Anterior cingulate cortex (tissue), 58 donors: ENCODE data around the gene MSI1.

ENCODE experiments used
- DNase-seq, 58 donors: peaks; one replicate each; lab custom pipeline; 2025; lab: John Stamatoyannopoulos, UW

The MSI1 gene

DNA sequence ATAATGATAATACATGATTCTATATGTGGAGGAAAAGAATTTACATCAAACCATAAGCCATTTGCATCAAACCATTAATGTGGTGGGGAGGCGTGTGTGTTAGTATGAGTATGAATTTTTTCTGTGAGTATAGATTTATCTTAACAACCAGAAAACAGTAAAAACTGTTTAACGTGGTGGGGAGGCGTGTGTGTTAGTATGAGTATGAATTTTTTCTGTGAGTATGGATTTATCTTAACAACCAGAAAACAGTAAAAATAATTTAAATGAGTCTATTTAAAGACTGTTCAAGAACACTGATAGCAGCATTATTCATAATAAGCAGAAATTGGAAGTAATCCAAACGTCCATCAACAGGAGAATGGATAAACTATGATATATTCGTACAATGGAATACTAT lies 9.1 kb upstream of the MSI1 start:
- DNase-seq, result no peak

DNA sequence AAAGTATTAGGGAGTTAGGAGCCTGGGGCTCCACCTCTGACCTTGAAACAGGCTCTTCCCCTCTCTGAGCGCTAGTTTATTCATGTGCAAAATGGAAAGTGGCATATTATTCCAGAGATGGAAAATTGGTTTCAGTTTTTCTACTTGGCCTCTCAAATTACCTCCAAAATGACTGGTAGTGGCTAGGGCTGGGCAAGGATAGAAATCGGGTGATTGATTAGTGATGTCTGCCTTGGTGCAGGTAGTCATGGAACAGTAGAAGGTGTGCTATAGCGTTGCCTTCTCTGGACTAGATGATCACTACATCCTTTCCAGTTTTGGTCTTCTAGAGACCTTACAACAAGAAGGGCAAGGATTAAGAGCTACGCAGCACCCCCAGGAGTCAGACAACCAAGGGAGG lies 8.6 kb upstream of the MSI1 start:
- no peak for DNase-seq

DNA sequence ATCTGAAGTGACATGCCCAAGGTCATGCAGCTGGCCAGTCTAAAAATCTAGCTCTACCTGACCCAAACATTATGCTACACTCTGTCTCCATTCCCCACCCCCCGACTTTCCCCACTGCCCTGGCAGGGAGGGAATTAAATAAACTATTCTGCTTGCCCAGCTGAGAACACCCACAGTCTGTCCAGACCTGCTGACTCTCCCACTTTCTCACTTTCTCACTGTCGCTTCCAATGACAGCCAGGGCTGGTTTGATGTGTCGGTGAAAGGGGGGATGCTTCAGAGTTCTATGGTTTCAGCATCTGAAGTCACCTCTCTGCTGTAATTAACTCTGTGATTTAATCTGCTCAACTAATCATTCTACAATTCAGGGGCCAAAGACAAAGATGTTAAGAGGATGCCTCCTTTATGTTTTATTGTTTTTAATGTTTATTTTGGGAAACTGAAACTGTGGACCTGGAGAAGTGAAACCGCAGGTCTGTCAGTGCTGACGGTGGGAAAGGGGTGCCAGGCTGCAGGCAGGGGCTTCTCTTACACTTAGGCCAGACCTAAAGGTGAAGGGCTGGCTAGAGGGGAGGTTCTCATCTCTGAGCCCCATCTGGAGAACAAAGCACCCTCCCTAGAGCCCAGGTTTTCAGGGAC lies 8.1 kb upstream of the MSI1 start:
- DNase-seq, result no peak

DNA sequence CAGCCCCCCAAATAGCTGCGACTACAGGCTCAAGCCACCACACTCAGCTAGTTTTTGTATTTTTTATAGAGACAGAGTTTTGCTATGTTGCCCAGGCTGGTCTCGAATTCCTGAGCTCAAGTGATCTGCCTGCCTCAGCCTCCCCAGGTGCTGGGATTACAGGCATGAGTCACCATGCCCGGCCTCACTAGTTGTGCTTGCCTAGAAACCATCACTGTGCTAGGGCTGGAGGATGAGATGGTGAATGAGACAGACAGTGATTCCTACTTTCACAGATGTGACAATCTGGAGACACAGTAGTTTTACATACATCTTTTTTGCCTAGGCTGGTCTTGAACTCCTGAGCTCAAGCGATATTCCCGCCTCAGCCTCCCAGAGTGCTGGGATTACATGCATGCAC lies 7.5 kb upstream of the MSI1 start:
- DNase-seq, result no peak

DNA sequence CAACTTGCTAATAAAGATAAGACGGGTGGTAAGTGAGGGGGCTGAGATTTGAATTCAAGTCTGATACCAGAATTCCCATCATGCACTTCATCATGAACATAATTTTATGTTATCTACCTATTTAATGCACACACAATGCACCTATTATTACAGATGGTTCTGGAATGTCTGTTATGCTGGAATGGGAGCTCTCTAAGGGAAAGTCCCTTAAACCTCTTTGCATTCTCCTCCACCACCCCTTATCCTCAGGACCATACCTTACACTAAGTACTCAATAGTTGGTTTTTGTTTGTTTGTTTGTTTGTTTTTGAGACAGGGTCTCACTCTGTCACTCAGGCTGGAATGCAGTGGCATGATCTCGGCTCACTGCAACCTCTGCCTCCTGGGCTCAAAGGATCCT lies 7.0 kb upstream of the MSI1 start:
- no peak for DNase-seq

DNA sequence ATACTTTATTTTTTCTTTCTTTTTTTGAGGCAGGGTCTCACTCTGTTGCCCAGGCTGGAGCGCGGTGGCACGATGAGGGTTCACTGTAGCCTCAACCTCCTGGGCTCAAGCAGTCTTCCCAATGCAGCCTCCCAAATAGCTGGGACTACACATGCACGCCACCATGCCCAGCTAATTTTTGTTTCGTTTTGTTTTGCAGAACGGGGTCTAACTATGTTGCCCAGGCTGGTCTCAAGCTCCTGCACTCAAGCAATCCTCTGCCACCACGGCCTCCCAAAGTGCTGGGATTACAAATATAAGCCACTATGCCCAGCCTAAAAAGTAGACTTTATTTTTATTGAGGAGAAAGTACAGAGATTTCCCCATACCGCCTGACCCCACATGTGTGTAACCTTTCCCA lies 4.7 kb upstream of the MSI1 start:
- no peak for DNase-seq

DNA sequence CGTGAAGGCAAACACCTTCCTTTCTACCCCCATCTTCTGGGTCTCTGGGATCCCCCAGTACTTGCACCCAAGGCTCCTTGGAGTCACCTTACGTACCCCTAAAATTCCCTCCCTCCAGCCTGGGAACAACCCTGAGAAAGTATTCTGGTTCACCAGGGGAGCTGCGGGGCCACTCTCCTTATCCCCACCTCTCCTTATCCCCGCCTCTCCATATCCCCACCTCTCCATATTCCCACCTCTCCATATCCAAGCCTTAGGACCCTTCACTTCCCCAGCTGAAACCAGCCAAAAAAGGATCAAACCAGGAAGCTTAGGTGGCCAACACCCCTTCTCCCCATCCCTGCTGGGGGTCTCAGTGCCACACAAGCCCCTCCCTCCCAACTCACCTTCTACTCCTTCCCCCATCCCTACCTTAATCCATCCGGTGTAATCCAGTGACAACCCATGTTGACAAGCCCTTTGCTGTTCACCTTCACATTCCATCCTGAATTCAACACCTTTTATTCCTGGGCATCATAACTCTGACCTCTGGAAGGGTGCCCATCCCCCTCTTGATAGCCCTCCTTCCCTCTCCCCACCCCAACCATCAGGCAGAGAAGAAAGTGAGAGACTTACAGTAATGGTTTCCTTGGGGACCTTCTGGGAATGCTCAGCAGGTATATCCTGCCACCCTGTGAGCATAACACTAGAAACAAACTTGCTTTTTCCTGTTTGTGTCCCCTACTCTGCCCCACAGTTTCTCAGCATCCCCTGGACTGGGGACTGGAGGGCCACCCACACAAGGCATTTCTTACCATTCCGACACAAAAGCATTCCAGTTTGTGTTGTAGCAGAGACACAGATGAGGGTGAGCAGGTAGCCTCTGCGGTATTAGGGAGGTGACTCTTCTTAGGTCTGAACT lies 1.6 kb upstream of the MSI1 start:
- no peak for DNase-seq

DNA sequence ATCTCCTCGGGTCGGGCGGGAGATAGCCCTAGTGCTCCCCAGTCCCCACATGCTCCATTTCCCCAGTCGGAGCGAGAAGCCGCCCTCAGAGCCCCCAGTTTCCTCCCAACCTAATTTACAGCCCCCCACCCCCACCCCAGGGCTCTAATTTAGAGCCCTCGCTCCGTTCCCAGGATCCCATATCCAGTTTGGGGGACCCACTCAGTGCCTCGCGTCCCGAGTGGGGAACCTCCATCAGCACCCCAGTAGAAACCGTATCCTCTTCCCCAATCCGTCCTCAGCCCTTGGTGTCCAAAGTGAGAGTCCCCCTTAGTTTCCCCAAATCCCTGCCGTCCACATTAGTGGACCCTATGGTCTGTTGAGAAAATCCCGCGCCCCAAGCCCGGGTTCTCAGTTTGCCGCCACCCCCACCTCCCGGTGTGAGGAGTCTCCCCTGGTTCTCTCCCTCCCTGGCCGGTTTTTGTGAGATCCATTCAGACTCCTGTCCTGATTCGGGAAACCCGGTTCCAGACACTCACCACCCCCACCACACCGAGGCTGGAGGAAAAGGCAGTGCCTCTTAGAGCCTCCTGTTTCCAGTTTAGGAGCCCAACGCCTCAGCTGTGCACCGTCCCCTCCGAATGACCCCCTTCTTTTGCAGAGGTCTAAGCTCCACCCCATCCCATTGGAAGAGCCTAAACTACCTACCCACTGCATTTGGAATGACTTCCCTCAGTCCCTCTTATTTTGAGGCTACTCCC lies 809 bp upstream of the MSI1 start:
- no peak for DNase-seq

DNA sequence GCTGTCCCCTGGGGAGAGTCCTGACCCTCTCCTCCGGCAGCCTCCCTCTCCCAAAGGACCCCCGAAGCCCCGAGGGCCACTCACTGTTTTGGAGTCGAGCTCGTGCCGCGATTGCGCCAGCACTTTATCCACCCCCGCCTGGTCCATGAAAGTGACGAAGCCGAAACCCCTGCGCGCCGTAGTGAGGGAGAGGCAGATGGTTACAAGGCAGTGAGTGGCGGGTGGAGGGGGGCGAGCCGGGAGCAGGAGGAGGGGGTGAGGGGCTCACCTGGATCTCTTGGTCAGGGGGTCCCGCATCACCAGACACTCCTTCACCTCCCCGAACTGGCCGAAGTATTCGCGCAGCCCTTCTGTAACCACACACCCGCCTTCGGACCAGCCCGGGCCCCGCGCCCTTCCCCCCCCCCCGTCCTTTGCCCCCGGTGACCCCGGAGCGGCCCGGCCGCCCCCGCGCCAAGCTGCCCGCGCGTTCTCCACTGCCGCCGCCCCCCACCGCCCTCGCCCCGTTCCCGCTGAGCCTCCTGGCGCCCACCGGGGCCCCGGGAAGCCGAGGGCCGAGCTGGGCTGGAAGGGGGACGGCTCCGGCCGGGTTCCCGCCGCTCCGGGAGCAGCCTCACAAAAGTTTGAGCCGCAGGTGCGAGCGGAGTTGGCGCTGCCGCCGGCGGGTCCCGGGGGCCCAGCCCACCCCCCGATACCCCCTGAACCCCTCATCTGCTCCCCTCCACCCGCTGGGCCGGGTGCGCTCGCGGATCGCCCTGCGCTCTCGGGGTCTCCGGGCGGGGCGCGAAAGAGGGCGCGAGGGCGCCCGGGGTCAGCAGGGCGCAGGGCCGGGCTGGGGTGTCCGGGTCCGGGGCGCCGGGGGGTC lies 808 bp downstream of the MSI1 start:
- peak in 5 of 58 donors; percentile 7 to 37 (median 17) for DNase-seq

DNA sequence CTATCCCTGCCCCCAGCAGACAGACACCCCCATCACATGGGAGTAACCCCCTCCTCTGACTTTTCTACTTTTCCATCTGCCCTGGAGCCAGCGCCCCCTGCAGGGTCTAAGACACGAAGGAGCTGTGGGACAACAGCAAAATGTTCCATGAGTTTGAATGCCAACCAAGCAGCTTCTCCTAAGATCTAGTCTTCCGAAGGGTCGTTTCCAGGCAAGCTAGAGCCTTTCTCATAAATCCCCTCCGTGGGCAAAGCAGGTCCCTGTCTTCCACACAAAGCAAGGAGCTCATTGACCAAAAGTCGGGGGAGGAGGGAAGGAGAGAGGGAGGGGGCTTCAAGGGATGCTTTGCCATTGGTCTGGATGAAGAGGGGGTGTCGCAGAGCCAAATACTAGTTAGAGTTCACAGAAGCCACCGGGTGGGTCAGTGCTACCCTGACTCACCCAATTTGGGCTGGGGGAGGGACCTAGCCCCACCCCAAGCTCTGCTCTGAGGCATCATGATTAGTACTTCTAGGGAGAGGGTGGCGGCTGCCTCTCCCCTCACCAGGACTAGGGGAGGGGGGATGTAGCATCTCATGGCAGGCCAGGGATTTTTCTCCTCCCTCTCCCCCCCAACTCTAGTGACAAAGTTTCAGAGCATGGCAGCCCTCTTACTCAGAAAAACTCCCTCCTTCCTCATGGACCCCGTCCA lies 1.6 kb downstream of the MSI1 start:
- DNase-seq, result peak in 2 of 58 donors; percentile 4 to 6

DNA sequence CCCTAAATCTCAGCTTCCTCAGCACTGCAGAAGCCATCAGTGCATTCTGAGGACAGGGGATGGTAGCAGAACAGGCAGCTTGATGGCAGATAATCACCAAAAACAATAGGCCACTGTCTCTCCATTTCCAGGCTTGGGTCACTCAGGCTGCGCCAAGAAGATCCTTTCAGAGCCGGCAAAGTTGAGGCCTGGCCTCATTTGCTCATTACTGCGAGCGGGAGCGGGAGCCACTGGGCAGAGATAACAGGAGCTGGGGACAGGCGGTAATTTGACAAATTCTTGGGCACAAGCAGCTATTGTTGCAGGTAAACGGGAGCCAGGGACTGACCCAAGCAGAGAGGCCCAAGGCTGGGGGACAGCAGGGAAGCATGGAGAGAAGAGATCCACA lies 2.1 kb downstream of the MSI1 start:
- DNase-seq, result peak in 3 of 58 donors; percentile 3 to 16 (median 12)

DNA sequence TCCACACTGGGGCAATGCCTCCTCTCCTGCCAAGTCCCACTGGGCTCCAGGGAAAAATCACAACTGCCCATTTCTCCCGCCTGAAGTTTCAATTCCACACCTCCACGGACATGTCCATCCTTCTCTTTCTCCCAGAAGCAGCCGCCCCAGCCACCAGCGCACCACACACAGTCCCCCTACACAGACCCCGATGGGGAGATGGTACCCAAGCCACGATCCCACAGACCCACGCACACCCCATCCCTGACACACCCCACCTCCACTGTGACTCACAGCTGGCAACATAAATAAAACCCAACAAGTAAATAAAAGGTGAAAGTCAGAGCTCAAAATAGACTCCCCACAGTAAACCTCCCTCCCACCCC lies 2.6 kb downstream of the MSI1 start:
- DNase-seq, result peak in 2 of 58 donors; percentile 31 to 41

DNA sequence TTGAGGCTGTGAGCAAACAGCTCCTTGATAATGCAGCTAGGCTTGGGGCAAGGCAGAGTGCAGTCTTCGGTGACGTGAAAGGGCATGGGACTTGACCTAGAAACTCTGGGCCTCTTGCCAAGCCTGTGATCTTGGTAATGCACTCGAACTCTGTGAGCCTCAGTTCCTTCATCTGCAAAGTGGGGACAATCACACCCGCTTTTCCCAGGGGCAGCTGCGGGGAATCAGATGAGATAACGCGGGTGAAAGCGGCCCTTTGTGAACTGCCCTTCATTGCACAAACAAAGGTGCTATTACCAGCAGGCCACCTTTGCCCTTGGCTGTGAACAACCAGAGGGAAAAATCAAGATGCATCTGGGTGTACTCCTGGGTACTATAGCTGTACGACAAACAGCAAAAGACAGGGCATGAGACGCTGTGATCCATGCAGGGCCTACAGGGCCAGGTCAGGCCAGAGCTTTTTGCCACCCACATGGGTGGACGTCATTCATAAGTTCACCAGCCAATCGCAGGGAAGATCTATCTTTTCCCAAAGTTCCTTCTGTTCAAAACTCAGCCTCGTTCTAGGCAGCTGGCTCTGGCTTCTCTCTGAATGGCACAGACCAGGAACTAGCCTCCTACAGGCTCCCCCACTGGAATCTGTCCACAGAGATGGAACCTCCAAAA lies 3.2 kb downstream of the MSI1 start:
- DNase-seq, result peak in 29 of 58 donors; percentile 7 to 65 (median 28)

DNA sequence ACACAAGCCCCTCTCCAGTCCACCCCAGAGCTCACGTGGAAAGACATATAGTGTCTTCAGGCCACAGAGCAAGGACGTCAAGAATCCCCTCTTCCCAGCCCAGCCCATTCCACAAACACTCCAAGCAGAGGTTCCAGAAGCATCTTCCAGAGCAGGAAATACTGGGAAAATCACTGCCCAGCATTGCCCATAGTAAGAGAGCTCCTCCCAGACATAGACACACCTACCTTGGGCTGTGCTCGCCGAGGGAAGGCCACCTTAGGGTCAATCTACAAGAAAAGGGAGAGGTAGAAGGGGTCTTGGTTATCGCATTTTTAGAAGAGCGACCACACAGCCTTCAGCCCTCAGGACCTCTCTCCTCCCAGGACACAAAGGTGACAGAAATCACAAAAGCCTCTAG lies 4.5 kb downstream of the MSI1 start:
- DNase-seq, result no peak

DNA sequence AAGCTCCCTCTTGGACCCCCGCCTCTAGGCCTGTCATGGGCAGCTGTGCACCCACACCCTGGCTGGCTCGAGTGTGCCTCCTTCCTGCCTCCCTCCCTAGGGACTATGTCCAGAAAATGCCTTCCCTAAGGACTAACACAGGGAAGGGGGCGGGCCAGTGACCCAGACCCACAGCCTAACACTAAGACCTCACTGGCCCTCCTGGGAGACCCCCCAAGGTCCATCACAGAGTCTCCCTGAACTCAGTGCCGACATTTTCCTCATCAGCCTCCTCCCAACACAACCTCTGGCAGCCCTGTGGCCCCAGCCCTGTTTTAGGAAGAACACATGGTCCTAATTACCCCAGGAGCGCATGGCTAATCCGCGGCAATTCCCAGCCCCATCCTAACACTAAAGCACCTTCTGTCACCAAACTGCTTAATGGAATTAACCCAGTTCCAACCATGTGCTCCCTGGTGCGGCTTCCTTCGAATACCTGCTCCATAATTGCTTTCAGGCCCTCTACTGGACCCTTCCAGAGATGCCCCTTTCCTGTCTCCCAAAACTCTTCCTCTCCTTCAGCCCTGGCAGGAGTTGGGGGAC lies 5.6 kb downstream of the MSI1 start:
- DNase-seq, result no peak

DNA sequence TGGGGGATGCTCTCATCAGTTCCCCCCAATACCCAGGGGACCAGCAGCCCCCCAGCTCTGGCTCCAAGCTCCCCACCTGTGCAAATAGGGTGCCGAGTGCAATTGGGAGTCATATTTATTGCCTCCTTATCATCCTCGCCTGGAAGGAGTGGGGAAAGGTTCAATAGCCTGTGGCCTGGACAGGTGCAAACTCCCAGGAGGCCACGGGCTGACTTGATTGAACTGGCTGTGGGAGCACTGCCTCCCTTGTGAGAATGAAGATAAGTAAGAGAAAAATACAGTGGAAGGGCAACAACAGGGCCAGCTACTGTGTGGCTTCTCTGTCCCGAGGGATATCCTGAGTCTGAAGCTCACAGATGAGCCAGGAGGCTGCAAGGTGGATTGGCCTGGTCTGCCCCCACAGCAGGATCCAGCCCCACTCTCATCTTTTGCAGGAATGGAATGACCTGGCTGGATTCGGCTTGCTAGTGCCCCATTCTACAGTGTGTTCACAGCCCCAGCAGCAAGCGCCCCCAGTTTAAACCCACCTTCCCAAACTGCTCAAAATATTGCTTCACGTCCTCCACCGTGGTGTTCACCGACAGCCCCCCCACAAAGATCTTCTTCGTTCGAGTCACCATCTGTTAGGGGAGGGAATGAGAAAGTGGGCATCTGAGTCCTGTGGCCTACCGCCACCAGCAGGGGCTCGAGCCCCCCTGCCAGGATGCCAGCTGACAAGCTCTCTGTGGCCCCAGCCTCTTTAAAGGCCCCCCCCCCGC lies 6.3 kb downstream of the MSI1 start:
- DNase-seq, result no peak

DNA sequence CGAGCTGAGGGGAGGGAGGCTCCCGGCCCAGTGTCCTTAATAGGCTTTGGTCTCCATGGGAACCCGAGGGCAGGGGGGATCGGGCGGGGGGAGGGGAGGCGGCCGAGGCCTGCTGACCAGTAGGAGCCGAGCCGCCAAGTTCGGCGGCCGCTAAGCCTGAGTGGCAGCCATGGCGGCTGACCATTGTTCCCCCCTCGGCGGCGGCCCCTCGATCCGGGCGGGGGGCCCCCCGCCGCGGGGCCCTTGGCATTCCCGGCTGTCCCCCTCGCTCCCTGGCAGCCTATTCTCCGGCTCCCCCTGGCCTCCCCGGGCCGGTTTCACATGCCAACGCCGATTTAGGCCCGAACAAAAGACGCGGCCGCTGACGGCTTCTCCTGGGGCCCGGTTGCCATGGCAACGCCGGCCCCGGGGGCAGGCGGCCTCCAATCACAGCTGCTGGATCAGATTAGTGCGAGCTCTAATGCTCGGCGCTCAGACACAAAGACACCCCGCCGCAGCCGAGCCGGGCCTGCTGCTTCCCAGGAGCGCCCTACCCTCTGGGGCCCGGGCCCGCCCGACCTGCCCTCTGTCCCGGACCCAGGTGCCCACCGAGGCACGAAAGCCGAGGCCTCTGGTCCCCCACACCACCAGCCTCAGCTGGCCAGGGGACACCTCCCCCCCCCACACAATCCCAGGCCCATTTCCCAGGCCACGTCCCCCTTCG lies 7.3 kb downstream of the MSI1 start:
- peak; percentile 18 to 95 (median 83) for DNase-seq
